ENCODE results near the gene PRPF38A.

GRCh38 chr1:52420713-52421112 is 16.3 kb downstream of the PRPF38A start:
- TF ChIP-seq POLR2AphosphoS5 (IDR thresholded peaks at IDR 0.05; ENCODE audit: borderline replicate concordance, low read depth, low read length) = no peak
- no peak for TF ChIP-seq EZH2 (IDR thresholded peaks at IDR 0.05)

Measured in SK-N-MC (cell line).